H1 (cell line): ENCODE measurements around the gene UQCR10. TPM values are rescaled to one million over a fixed set of nuclear protein-coding genes. Genes with fewer than 3 reads are reported as not detected.

ENCODE experiments used
- CTCF ChIA-PET: fragments of 300-600 bp; sonication (Branson Sonifier 250); formaldehyde crosslinking; loops from one replicate; lab custom pipeline; 2021; ENCODE audit not compliant: partially characterized antibody; lab: Charles Lee
- POLR2A ChIA-PET: fragments of 300-600 bp; sonication (Branson Sonifier 250); formaldehyde crosslinking; loops from one replicate; lab custom pipeline; 2021; ENCODE audit warnings: inconsistent platforms; ENCODE audit not compliant: partially characterized antibody; lab: Charles Lee
- DNase-seq, 2 experiments: peaks; one replicate each; pipeline versions ENCODE4 v3.0.0 to v3.0.0-alpha.2; 2010 to 2022; ENCODE audit warnings: low spot score in 2 of 2, low read depth in 1 of 2, mixed read lengths in 1 of 2
- FAIRE-seq: peaks from 2 replicates; lab custom pipeline; 2011; peaks lifted over from hg19 to GRCh38; lab: Jason Lieb, UNC
- H2AFZ ChIP-seq: 2 replicates; pipeline ENCODE4 v1.8.1; 2012; ENCODE audit warnings: low read length, inconsistent platforms
- H2AK5ac ChIP-seq: 2 replicates; pipeline ENCODE4 v1.6.1; 2013; ENCODE audit warnings: low read depth, low read length
- H2BK120ac ChIP-seq: replicated peaks from 2 replicates; pipeline ENCODE3; 2013; ENCODE audit warnings: low read depth, low read length, inconsistent platforms
- H2BK12ac ChIP-seq: 2 replicates; pipeline ENCODE4 v1.6.1; 2013; ENCODE audit warnings: low read depth, low read length
- H2BK15ac ChIP-seq: 2 replicates; pipeline ENCODE4 v1.6.1; 2013; ENCODE audit warnings: low read length
- H2BK20ac ChIP-seq: 2 replicates; pipeline ENCODE4 v1.6.1; 2013; ENCODE audit warnings: low read length
- H2BK5ac ChIP-seq: 2 replicates; pipeline ENCODE4 v1.6.1; 2013; ENCODE audit warnings: low read depth, low read length
- H3K14ac ChIP-seq: 2 replicates; pipeline ENCODE4 v1.6.1; 2013; ENCODE audit warnings: inconsistent platforms; ENCODE audit not compliant: insufficient read length
- H3K18ac ChIP-seq: 2 replicates; pipeline ENCODE4 v1.6.1; 2013; ENCODE audit warnings: low read length; ENCODE audit errors: extremely low read depth
- H3K23ac ChIP-seq: 2 replicates; pipeline ENCODE4 v1.6.1; 2013; ENCODE audit warnings: inconsistent platforms; ENCODE audit not compliant: insufficient read length
- H3K23me2 ChIP-seq: 2 replicates; pipeline ENCODE4 v1.6.1; 2013; ENCODE audit warnings: low read depth, low read length
- H3K27ac ChIP-seq: 2 replicates; pipeline ENCODE4 v1.6.1; 2011; ENCODE audit warnings: low read depth, low read length, inconsistent platforms
- H3K27me3 ChIP-seq, 4 experiments: replicated peaks in 1 of 4; 1 replicate in 1 of 4; 2 replicates in 3 of 4; pipeline versions ENCODE4 v1.6.1 to v1.8.1; 2011 to 2013; ENCODE audit warnings: low read length in 3 of 4, mild to moderate bottlenecking in 3 of 4, inconsistent platforms in 2 of 4, mixed read lengths in 2 of 4, moderate library complexity in 1 of 4; ENCODE audit not compliant: control insufficient read depth in 3 of 4, insufficient read depth in 3 of 4; ENCODE audit errors: extremely low read depth in 1 of 4
- H3K36me3 ChIP-seq, 4 experiments: 2 replicates each; pipeline versions ENCODE4 v1.6.1 to v1.8.1; 2011 to 2013; ENCODE audit warnings: mild to moderate bottlenecking in 4 of 4, low read length in 3 of 4, moderate library complexity in 2 of 4, control low read depth in 1 of 4, inconsistent platforms in 1 of 4; ENCODE audit not compliant: insufficient read depth in 4 of 4, control insufficient read depth in 2 of 4
- H3K4ac ChIP-seq: replicated peaks from 2 replicates; pipeline ENCODE3; 2013; ENCODE audit warnings: low read length, low read depth, mixed read lengths, inconsistent platforms; ENCODE audit not compliant: insufficient read length
- H3K4me1 ChIP-seq, 4 experiments: replicated peaks in 1 of 4; 1 replicate in 1 of 4; 2 replicates in 3 of 4; pipeline versions ENCODE4 v1.6.1 to v1.8.1; 2011 to 2013; ENCODE audit warnings: low read length in 3 of 4, inconsistent platforms in 2 of 4, mixed read lengths in 1 of 4; ENCODE audit not compliant: insufficient read depth in 4 of 4, control insufficient read depth in 3 of 4
- H3K4me2 ChIP-seq, 2 experiments: 2 replicates each; pipeline versions ENCODE4 v1.6.1 to v1.8.1; 2011 to 2013; ENCODE audit warnings: low read depth in 2 of 2, low read length in 2 of 2, control low read depth in 1 of 2, inconsistent platforms in 1 of 2, mild to moderate bottlenecking in 1 of 2; ENCODE audit not compliant: insufficient read depth in 1 of 2
- H3K4me3 ChIP-seq, 4 experiments: fragments of 200-600, 300-600 bp in 1 of 4; sonication (generic), shearing (Covaris generic), sonication (Bioruptor Twin) in 1 of 4; 2 replicates each; pipeline versions ENCODE4 v1.5.1 to v1.8.1; 2011 to 2016; ENCODE audit warnings: low read length in 4 of 4, low read depth in 3 of 4, control low read depth in 2 of 4, inconsistent platforms in 2 of 4, mild to moderate bottlenecking in 2 of 4, mixed read lengths in 1 of 4, moderate library complexity in 1 of 4; ENCODE audit not compliant: insufficient read depth in 2 of 4; ENCODE audit errors: extremely low read depth in 1 of 4
- H3K56ac ChIP-seq: replicated peaks from 2 replicates; pipeline ENCODE3; 2013; ENCODE audit warnings: low read depth, mild to moderate bottlenecking, mixed read lengths, low read length, inconsistent platforms; ENCODE audit not compliant: insufficient read length
- H3K79me1 ChIP-seq: 2 replicates; pipeline ENCODE4 v1.6.1; 2013; ENCODE audit warnings: low read depth, low read length, control low read depth
- H3K79me2 ChIP-seq, 2 experiments: 2 replicates each; pipeline versions ENCODE4 v1.6.1 to v1.8.1; 2012 to 2013; ENCODE audit warnings: low read length in 2 of 2, mild to moderate bottlenecking in 2 of 2, inconsistent platforms in 1 of 2; ENCODE audit not compliant: insufficient read depth in 2 of 2, control insufficient read depth in 1 of 2
- H3K9ac ChIP-seq, 4 experiments: replicated peaks in 1 of 4; 1 replicate in 1 of 4; 2 replicates in 3 of 4; pipeline versions ENCODE4 v1.6.1 to v1.8.1; 2011 to 2013; ENCODE audit warnings: low read depth in 3 of 4, low read length in 3 of 4, control low read depth in 2 of 4, mild to moderate bottlenecking in 2 of 4, moderate library complexity in 2 of 4, inconsistent platforms in 1 of 4; ENCODE audit errors: extremely low read depth in 1 of 4
- H3K9me3 ChIP-seq, 2 experiments: 2 replicates each; pipeline versions ENCODE4 v1.6.1 to v1.8.1; 2012 to 2013; ENCODE audit warnings: mild to moderate bottlenecking in 2 of 2, moderate library complexity in 2 of 2, control low read depth in 1 of 2, inconsistent platforms in 1 of 2, low read depth in 1 of 2, low read length in 1 of 2, mixed read lengths in 1 of 2; ENCODE audit not compliant: insufficient read depth in 2 of 2
- H4K20me1 ChIP-seq, 2 experiments: replicated peaks in 1 of 2; 2 replicates each; pipeline versions ENCODE3 to v1.8.1; 2011 to 2013; ENCODE audit warnings: inconsistent platforms in 2 of 2, low read length in 2 of 2, mild to moderate bottlenecking in 1 of 2; ENCODE audit not compliant: insufficient read depth in 2 of 2, control insufficient read depth in 1 of 2
- H4K5ac ChIP-seq: 2 replicates; pipeline ENCODE4 v1.6.1; 2013; ENCODE audit warnings: low read length, low read depth, mixed read lengths, inconsistent platforms; ENCODE audit not compliant: insufficient read length
- H4K8ac ChIP-seq: 2 replicates; pipeline ENCODE4 v1.8.0; 2013; ENCODE audit warnings: mild to moderate bottlenecking, moderate library complexity, low read length, inconsistent platforms; ENCODE audit not compliant: insufficient read depth; ENCODE audit errors: extremely low read depth
- H4K91ac ChIP-seq: replicated peaks from 2 replicates; pipeline ENCODE3; 2013; ENCODE audit warnings: low read length, mixed read lengths, inconsistent platforms; ENCODE audit not compliant: insufficient read length
- ASH2L ChIP-seq: fragments of 200-600, 300-600 bp; sonication (generic); IDR thresholded peaks from one replicate; pipeline ENCODE4 v1.7.1; 2017; ENCODE audit warnings: low read length
- BACH1 ChIP-seq: IDR thresholded peaks from 2 replicates; pipeline ENCODE4 v1.6.1; 2012; ENCODE audit warnings: low read length, improper control_type of control experiment
- BRCA1 ChIP-seq: IDR thresholded peaks from 2 replicates; pipeline ENCODE4 v1.6.1; 2012; ENCODE audit warnings: low read depth, low read length, improper control_type of control experiment
- GABPA ChIP-seq: IDR thresholded peaks from 2 replicates; pipeline ENCODE4 v1.6.1; 2011; ENCODE audit warnings: mild to moderate bottlenecking, low read length, moderate library complexity, borderline replicate concordance; ENCODE audit not compliant: insufficient read depth
- MAX ChIP-seq: IDR thresholded peaks from 2 replicates; pipeline ENCODE4 v1.6.1; 2012; ENCODE audit warnings: inconsistent platforms
- PHF8 ChIP-seq: fragments of 200-600 bp; sonication (generic); conservative IDR thresholded peaks from 2 replicates; pipeline ENCODE4 v1.7.1; 2012; ENCODE audit warnings: low read depth, mild to moderate bottlenecking, inconsistent platforms, low read length, moderate library complexity
- POLR2A ChIP-seq, 2 experiments: IDR thresholded peaks; 1 replicate in 1 of 2; 2 replicates in 1 of 2; pipeline ENCODE4 v1.6.1; 2011; ENCODE audit warnings: low read depth in 2 of 2, low read length in 2 of 2, mild to moderate bottlenecking in 2 of 2; ENCODE audit errors: control extremely low read depth in 1 of 2
- SAP30 ChIP-seq: fragments of 300-600 bp; sonication (generic); IDR thresholded peaks from 2 replicates; pipeline ENCODE4 v1.7.1; 2012; ENCODE audit warnings: low read length, moderate library complexity, mild to moderate bottlenecking, inconsistent platforms; ENCODE audit not compliant: insufficient read depth, insufficient replicate concordance
- SP4 ChIP-seq: IDR thresholded peaks from 2 replicates; pipeline ENCODE4 v1.6.1; 2012; ENCODE audit warnings: low read length, inconsistent platforms
- SRF ChIP-seq: IDR thresholded peaks from 2 replicates; pipeline ENCODE4 v1.6.1; 2011; ENCODE audit warnings: mild to moderate bottlenecking, low read depth, low read length, moderate library complexity
- SUZ12 ChIP-seq: fragments of 200-600 bp; sonication (generic); IDR thresholded peaks from 2 replicates; pipeline ENCODE4 v1.6.1; 2012; ENCODE audit warnings: mild to moderate bottlenecking, inconsistent platforms, low read length, moderate library complexity, mixed read lengths
- WGBS, 2 experiments: shearing (Covaris generic) in 1 of 2; methylation state at CpG; one replicate each; pipeline versions ENCODE4 v1.1.6 to v1.1.7; 2013 to 2015; ENCODE audit warnings: low lambda C conversion rate in 2 of 2, mixed read lengths in 2 of 2, inconsistent platforms in 1 of 2, low coverage in 1 of 2, missing lambda C conversion rate in 1 of 2; ENCODE audit not compliant: insufficient replicate concordance in 2 of 2, insufficient coverage in 1 of 2, insufficient read length in 1 of 2; ENCODE audit errors: extremely low coverage in 1 of 2, missing lambda C conversion rate in 1 of 2; 5-methylcytosine and 5-hydroxymethylcytosine counted together
- polyA plus RNA-seq, 7 experiments: library from polyadenylated mRNA; depleted of rRNA in 3 of 7; stranded (reverse) in 5 of 7; unstranded in 2 of 7; fragments of >200 nt in 5 of 7; fragments of 200-250 nt in 2 of 7; gene quantifications; 1 replicate in 5 of 7; 2 replicates in 1 of 7; 4 replicates in 1 of 7; pipeline versions ENCODE4 v1.2.1 to v1.2.3, GENCODE V29; 2011 to 2013; ENCODE audit warnings: missing spikeins in 2 of 7, mixed read lengths in 2 of 7
- total RNA-seq: library from RNA; stranded (reverse); fragmentation: NEBNext Ultra II Directional; extraction: Animal tissue kit (Norgen Biotek cat#: 25700); gene quantifications from 2 replicates; pipeline ENCODE4 v1.2.1, GENCODE V29; 2021

Gene UQCR10
- total and polyA plus RNA-seq, 2 of the 8 experiments (the other 6 are each of a cell fraction or from before 2014, with no cell fraction given): 102 to 260 TPM

DNA sequence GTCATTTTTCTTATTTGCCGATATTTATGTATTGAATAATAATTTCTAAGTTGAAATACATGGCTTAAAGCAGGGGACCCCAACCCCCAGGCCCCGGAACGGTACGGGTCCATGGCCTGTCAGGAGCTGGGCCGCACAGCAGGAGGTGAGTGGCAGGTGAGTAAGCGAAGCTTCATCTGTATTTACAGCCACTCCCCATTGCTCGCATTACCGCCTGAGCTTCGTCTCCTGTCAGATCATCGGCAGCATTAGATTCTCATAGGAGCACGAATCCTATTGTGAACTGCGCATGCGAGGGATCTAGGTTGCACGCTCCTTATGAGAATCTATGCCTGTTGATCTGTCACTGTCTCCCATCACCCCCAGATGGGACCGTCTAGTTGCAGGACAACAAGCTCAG, 4.9 kb upstream of the UQCR10 start:
- Histone ChIP-seq H3K4ac (no peak overlapping the region), H3K79me1 (no peaks in the 10 kb centered on the region; the same call in none of the 2 replicates), H3K23me2 (peaks cover 3% of the 10 kb centered on the region; the same call in 1 of the 2 replicates), H4K8ac (no peak overlapping the region), H2AK5ac (no peak overlapping the region), H3K79me2 (peaks cover 0 to under 1% of the 10 kb centered on the region in 2 experiments; a peak in 1 of 4 replicates), H2BK12ac (no peak overlapping the region), H4K91ac (no peak overlapping the region), H3K4me3 (no peak overlapping the region), H3K23ac (no peak overlapping the region), H3K56ac (no peak overlapping the region), H2AFZ (no peak overlapping the region), H2BK5ac (no peak overlapping the region), H3K4me1 (peaks cover 0 to 3% (median 1%) of the 10 kb centered on the region in 4 experiments; a peak in 3 of 7 replicates), H3K9ac (no peak overlapping the region), H4K20me1 (no peaks in the 10 kb centered on the region), H3K4me2 (no peak overlapping the region), H3K18ac (no peak overlapping the region), H3K27me3 (no peaks in the 10 kb centered on the region), H2BK120ac (no peak overlapping the region), H2BK15ac (no peak overlapping the region), H2BK20ac (no peak overlapping the region), H3K36me3 (no peaks in the 10 kb centered on the region), H3K14ac (no peak overlapping the region), H3K27ac (no peak overlapping the region), H3K9me3 (no peaks in the 10 kb centered on the region), H4K5ac (no peak overlapping the region)
- POLR2A ChIA-PET: no interaction called here
- 76% methylated on average over 15 of the region's 15 CpGs; no CpG with 5 or more reads in 1 of the 2 experiments for WGBS, 2 experiments
- no peak for FAIRE-seq
- CTCF ChIA-PET: interaction anchor here (0.6 to 1.7 kb wide), 8 partner anchors 9 to 623 kb away, joined by 3 to 5 read pairs (median 3); no protein-coding TSS in a partner anchor
- no peak for DNase-seq
- TF ChIP-seq BRCA1 (no peak), SUZ12 (no peak), POLR2A (IDR thresholded peaks at IDR 0.05; ENCODE audit: control extremely low read depth in 1 of 2, low read depth in 2 of 2, low read length in 2 of 2) (no peak), PHF8 (no peak), MAX (no peak), BACH1 (no peak), SP4 (no peak), SAP30 (no peak), ASH2L (no peak), SRF (no peak), GABPA (no peak)
